HCT116 (cell line): Measurements from ENCODE around the gene TPP1. TPM values are rescaled to one million over a fixed set of nuclear protein-coding genes. Genes with fewer than 3 reads are reported as not detected.

Source experiments
- ATAC-seq: fragments of 200-7000 bp; cut with Tn5 transposase; 2 replicates; pipeline ENCODE4 v1.9.1; 2020; ENCODE audit warnings: mild to moderate bottlenecking, moderate library complexity
- BruUV-seq: library from RNA; stranded (reverse); fragments of 400-500 nt; replicated peaks from 2 replicates; lab custom pipeline; 2021; lab: Mats Ljungman, UMichigan
- CTCF ChIA-PET: fragments of 300-600 bp; sonication (Branson Sonifier 250); formaldehyde crosslinking; loops from one replicate; lab custom pipeline; 2021; ENCODE audit warnings: antibody characterized with exemption; lab: Charles Lee
- POLR2A ChIA-PET: fragments of 300-600, 350-600 bp; sonication (Branson Sonifier 250); formaldehyde crosslinking; loops from one replicate; lab custom pipeline; 2021; ENCODE audit warnings: antibody characterized with exemption; lab: Charles Lee
- RAD21 ChIA-PET, 2 experiments: fragments of 300-600 bp; sonication (Branson Sonifier 250); formaldehyde crosslinking; loops; one replicate each; lab custom pipeline; 2023; ENCODE audit warnings: low total read pairs in 2 of 2; ENCODE audit not compliant: uncharacterized antibody in 2 of 2, unreplicated experiment in 2 of 2, low non-redundant PET in 1 of 2; lab: Charles Lee
- DNase-seq: peaks from one replicate; pipeline ENCODE4 v3.0.0-alpha.2; 2010; ENCODE audit warnings: low read depth, low spot score
- H2AFZ ChIP-seq: fragments of 200-600 bp; shearing (Covaris generic), sonication (generic); 2 replicates; pipeline ENCODE4 v1.6.1; 2017; ENCODE audit warnings: low read depth, mixed run types, mixed read lengths, antibody characterized with exemption, low read length; ENCODE audit not compliant: poor library complexity, severe bottlenecking
- H3K27ac ChIP-seq: 2 replicates; pipeline ENCODE4 v1.5.1; 2012; ENCODE audit warnings: low read depth, low read length
- H3K27me3 ChIP-seq: fragments of 200-600 bp; sonication (generic); 2 replicates; pipeline ENCODE4 v1.6.1; 2016; ENCODE audit warnings: mixed run types, low read length, mixed read lengths; ENCODE audit not compliant: insufficient read depth
- H3K36me3 ChIP-seq, 2 experiments: fragments of 200-500 bp in 1 of 2; fragments of 200-600 bp in 1 of 2; sonication (Bioruptor generic) in 1 of 2; sonication (generic) in 1 of 2; 2 replicates each; pipeline versions ENCODE4 v1.5.1 to v1.6.1; 2014 to 2016; ENCODE audit warnings: low read length in 2 of 2, inconsistent platforms in 1 of 2, mixed read lengths in 1 of 2, mixed run types in 1 of 2; ENCODE audit not compliant: insufficient read depth in 2 of 2, control insufficient read depth in 1 of 2
- H3K4me1 ChIP-seq, 2 experiments: fragments of 200-600 bp in 1 of 2; sonication (generic) in 1 of 2; 2 replicates each; pipeline versions ENCODE4 v1.5.1 to v1.6.1; 2012 to 2017; ENCODE audit warnings: low read length in 2 of 2, inconsistent platforms in 1 of 2, mild to moderate bottlenecking in 1 of 2, mixed read lengths in 1 of 2, mixed run types in 1 of 2, moderate library complexity in 1 of 2; ENCODE audit not compliant: insufficient read depth in 2 of 2, control insufficient read depth in 1 of 2
- H3K4me2 ChIP-seq: fragments of 200-600 bp; sonication (generic); 2 replicates; pipeline ENCODE4 v1.6.1; 2017; ENCODE audit warnings: mixed run types, low read length, mixed read lengths
- H3K4me3 ChIP-seq, 2 experiments: fragments of 200-600 bp in 1 of 2; sonication (generic) in 1 of 2; replicated peaks in 1 of 2; 2 replicates each; pipeline ENCODE4 v1.5.1; 2011 to 2016; ENCODE audit warnings: low read length in 2 of 2, control low read depth in 1 of 2, low read depth in 1 of 2, mild to moderate bottlenecking in 1 of 2, mixed read lengths in 1 of 2, mixed run types in 1 of 2
- H3K79me2 ChIP-seq: fragments of 200-600 bp; sonication (generic); 2 replicates; pipeline ENCODE4 v1.6.1; 2017; ENCODE audit warnings: mild to moderate bottlenecking, mixed run types, low read length, moderate library complexity, mixed read lengths; ENCODE audit not compliant: insufficient read depth
- H3K9ac ChIP-seq: fragments of 200-600 bp; sonication (generic); 2 replicates; pipeline ENCODE4 v1.6.1; 2016; ENCODE audit warnings: low read length, mixed read lengths
- H3K9me2 ChIP-seq: fragments of 200-600 bp; sonication (generic), shearing (Covaris generic); 2 replicates; pipeline ENCODE4 v1.6.1; 2017; ENCODE audit warnings: mixed run types, mild to moderate bottlenecking, moderate library complexity; ENCODE audit not compliant: insufficient read depth
- H3K9me3 ChIP-seq, 2 experiments: fragments of 200-500 bp in 1 of 2; fragments of 200-600 bp in 1 of 2; sonication (Bioruptor generic) in 1 of 2; sonication (generic) in 1 of 2; 2 replicates each; pipeline ENCODE4 v1.6.1; 2014 to 2017; ENCODE audit warnings: low read length in 2 of 2, mixed read lengths in 2 of 2, inconsistent platforms in 1 of 2, low read depth in 1 of 2, mild to moderate bottlenecking in 1 of 2, mixed run types in 1 of 2, moderate library complexity in 1 of 2; ENCODE audit not compliant: control insufficient read depth in 1 of 2, insufficient read depth in 1 of 2
- H4K20me1 ChIP-seq: fragments of 200-600 bp; sonication (generic), shearing (Covaris generic); 2 replicates; pipeline ENCODE4 v1.6.1; 2017; ENCODE audit warnings: mixed run types, mild to moderate bottlenecking, moderate library complexity; ENCODE audit not compliant: insufficient read depth
- CBX3 ChIP-seq: IDR thresholded peaks from 2 replicates; pipeline ENCODE4 v1.6.1; 2012; ENCODE audit warnings: low read depth
- CEBPB ChIP-seq: IDR thresholded peaks from 2 replicates; pipeline ENCODE4 v1.6.1; 2012; ENCODE audit warnings: low read depth
- CTCF ChIP-seq, 3 experiments: fragments of 200-600 bp in 1 of 3; sonication (generic) in 1 of 3; IDR thresholded peaks in 2 of 3; conservative IDR thresholded peaks in 1 of 3; 2 replicates each; pipeline ENCODE4 v1.5.1; 2012 to 2017; ENCODE audit warnings: low read depth in 2 of 3, low read length in 2 of 3, antibody characterized with exemption in 1 of 3, borderline replicate concordance in 1 of 3, control low read depth in 1 of 3, mild to moderate bottlenecking in 1 of 3, mixed read lengths in 1 of 3, mixed run types in 1 of 3, moderate library complexity in 1 of 3; ENCODE audit not compliant: insufficient read depth in 1 of 3
- EGR1 ChIP-seq: IDR thresholded peaks from 2 replicates; pipeline ENCODE4 v1.6.1; 2012; ENCODE audit warnings: low read depth
- ELF1 ChIP-seq: IDR thresholded peaks from 2 replicates; pipeline ENCODE4 v1.6.1; 2012; ENCODE audit warnings: low read depth, borderline replicate concordance
- EZH2 ChIP-seq: fragments of 200-600 bp; sonication (generic); IDR thresholded peaks from 2 replicates; pipeline ENCODE4 v1.6.1; 2017; ENCODE audit warnings: antibody characterized with exemption, mixed run types
- EZH2phosphoT487 ChIP-seq: fragments of 200-600 bp; IDR thresholded peaks from 2 replicates; pipeline ENCODE4 v1.6.1; 2018; ENCODE audit warnings: antibody characterized with exemption, borderline replicate concordance
- FOSL1 ChIP-seq: IDR thresholded peaks from 2 replicates; pipeline ENCODE4 v1.6.1; 2012; ENCODE audit warnings: low read depth
- JUND ChIP-seq: IDR thresholded peaks from 2 replicates; pipeline ENCODE4 v1.6.1; 2012
- POLR2A ChIP-seq: IDR thresholded peaks from 2 replicates; pipeline ENCODE4 v1.7.0; 2011; ENCODE audit warnings: borderline replicate concordance; ENCODE audit not compliant: insufficient read depth, insufficient read length; ENCODE audit errors: extremely low read depth
- RAD21 ChIP-seq: IDR thresholded peaks from 2 replicates; pipeline ENCODE4 v1.6.1; 2012; ENCODE audit warnings: low read depth, mild to moderate bottlenecking
- SIN3A ChIP-seq: IDR thresholded peaks from 2 replicates; pipeline ENCODE4 v1.6.1; 2012; ENCODE audit warnings: low read depth
- SP1 ChIP-seq: IDR thresholded peaks from 2 replicates; pipeline ENCODE4 v1.6.1; 2012; ENCODE audit warnings: low read depth
- SRF ChIP-seq: IDR thresholded peaks from 2 replicates; pipeline ENCODE4 v1.6.1; 2012; ENCODE audit warnings: low read depth
- TCF7L2 ChIP-seq: IDR thresholded peaks from 2 replicates; pipeline ENCODE4 v1.7.0; 2011; ENCODE audit warnings: borderline replicate concordance, inconsistent platforms; ENCODE audit not compliant: insufficient read depth, insufficient read length; ENCODE audit errors: extremely low read depth
- YY1 ChIP-seq: IDR thresholded peaks from 2 replicates; pipeline ENCODE4 v1.6.1; 2011; ENCODE audit warnings: low read length, low read depth, moderate library complexity, mild to moderate bottlenecking; ENCODE audit not compliant: insufficient replicate concordance; ENCODE audit errors: extremely low read depth
- ZFX ChIP-seq: fragments of 450-650 bp; IDR thresholded peaks from 2 replicates; pipeline ENCODE4 v1.6.1; 2017
- ZNF274 ChIP-seq: fragments of 200-500 bp; sonication (Bioruptor generic); IDR thresholded peaks from 2 replicates; pipeline ENCODE4 v1.6.1; 2014; ENCODE audit warnings: mild to moderate bottlenecking, low read depth, low read length, inconsistent platforms
- intact Hi-C: fragments of 100-400 bp; cut with micrococcal nuclease; formaldehyde crosslinking; loops from 2 replicates; pipeline ENCODE4 v1.10.0; 2022
- total RNA-seq: library from RNA; stranded (reverse); gene quantifications from one replicate; pipeline ENCODE4 v1.2.1, GENCODE V29; 2021; ENCODE audit not compliant: unreplicated experiment
- TF ChIP-seq, protein P1 (sequence below): IDR thresholded peaks from 2 replicates; pipeline ENCODE4 v1.6.1; 2012
- TF ChIP-seq, protein P2 (sequence below): IDR thresholded peaks from 2 replicates; pipeline ENCODE4 v1.6.1; 2011; ENCODE audit warnings: mild to moderate bottlenecking, low read length, moderate library complexity; ENCODE audit not compliant: insufficient replicate concordance; ENCODE audit errors: extremely low read depth

Gene TPP1
- total RNA-seq, 1 experiment from 2014 or later = 44.7 TPM

DNA sequence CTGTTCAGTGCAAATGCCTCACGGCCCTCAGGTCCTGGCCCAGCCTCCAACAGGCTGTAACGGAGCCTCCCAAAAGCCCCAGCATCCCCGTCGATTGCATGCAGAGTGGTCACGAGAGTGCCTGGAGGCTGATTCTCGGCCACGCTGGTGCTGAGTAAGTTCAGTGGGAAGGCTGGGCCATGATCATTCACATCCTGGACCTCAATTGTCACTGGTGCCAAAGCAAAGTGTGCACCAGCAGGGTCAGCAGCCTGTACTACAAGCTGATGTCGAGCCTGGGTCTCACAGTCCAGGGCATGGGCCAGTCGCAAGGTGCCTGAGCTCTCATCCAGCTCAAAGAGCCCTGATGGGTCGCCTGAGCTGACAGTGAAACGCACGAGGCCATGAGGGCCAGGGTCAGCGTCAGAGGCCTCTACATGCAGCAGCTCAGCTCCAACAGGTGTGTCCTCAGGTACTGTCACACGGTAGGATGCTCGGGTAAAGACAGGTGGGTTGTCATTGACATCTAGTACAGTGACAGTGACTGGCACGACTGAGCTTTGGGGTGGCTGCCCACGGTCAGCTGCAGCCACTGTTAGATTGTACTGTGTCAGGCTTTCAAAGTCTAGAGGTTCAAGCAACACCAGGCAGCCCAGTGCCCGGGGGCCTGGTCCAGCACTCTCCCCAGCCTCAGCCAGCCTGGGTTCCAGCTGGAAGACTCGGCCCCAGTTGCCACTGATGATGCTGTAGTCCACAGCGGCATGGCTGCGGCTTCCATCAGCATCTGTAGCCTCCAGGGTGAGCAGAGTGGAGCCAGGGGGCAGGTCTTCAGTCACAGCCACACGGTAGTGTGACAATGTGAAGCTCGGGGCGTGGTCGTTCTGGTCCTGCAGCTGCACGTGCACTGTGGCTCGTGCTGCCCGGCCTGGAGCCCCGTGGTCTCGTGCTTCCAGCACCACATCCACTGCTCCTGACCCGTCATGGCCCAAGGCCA is 4.5 kb upstream of the TPP1 start:
- POLR2A ChIA-PET = no interaction called here
- intact Hi-C loops = no loop called here
- DNase-seq (no peak), ATAC-seq (no peak)
- Histone ChIP-seq H3K79me2 (peaks cover 4% of the 10 kb centered on the region; the same call in 1 of the 2 replicates), H3K9ac (no peak overlapping the region), H3K36me3 (no peaks in the 10 kb centered on the region), H3K27me3 (no peaks in the 10 kb centered on the region), H3K27ac (no peak overlapping the region), H3K4me3 (no peak overlapping the region), H3K9me2 (no peaks in the 10 kb centered on the region), H3K4me1 (peaks cover 0 to 8% of the 10 kb centered on the region in 2 experiments; a peak in 1 of 4 replicates), H2AFZ (no peak overlapping the region), H4K20me1 (no peaks in the 10 kb centered on the region), H3K9me3 (no peaks in the 10 kb centered on the region), H3K4me2 (no peak overlapping the region)
- no TSS peak for BruUV-seq
- no peak for TF ChIP-seq CBX3
- TF ChIP-seq FOSL1 = no peak
- no peak for TF ChIP-seq ZFX
- no peak for TF ChIP-seq JUND
- TF ChIP-seq, protein P1, sequence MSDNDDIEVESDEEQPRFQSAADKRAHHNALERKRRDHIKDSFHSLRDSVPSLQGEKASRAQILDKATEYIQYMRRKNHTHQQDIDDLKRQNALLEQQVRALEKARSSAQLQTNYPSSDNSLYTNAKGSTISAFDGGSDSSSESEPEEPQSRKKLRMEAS = no peak
- TF ChIP-seq EZH2 = no peak
- TF ChIP-seq CEBPB = no peak
- no peak for TF ChIP-seq EZH2phosphoT487
- TF ChIP-seq RAD21 = no peak
- TF ChIP-seq TCF7L2 = no peak
- TF ChIP-seq CTCF (IDR thresholded peaks at IDR 0.05 in 2 of 3, conservative IDR thresholded peaks at IDR 0.05 in 1 of 3; ENCODE audit: borderline replicate concordance in 1 of 3, insufficient read depth in 1 of 3, low read depth in 2 of 3, low read length in 2 of 3) = no peak
- no peak for TF ChIP-seq POLR2A
- TF ChIP-seq SRF = no peak
- no peak for TF ChIP-seq SIN3A
- TF ChIP-seq SP1 = no peak
- no peak for TF ChIP-seq ELF1
- no peak for TF ChIP-seq EGR1
- TF ChIP-seq, protein P2, sequence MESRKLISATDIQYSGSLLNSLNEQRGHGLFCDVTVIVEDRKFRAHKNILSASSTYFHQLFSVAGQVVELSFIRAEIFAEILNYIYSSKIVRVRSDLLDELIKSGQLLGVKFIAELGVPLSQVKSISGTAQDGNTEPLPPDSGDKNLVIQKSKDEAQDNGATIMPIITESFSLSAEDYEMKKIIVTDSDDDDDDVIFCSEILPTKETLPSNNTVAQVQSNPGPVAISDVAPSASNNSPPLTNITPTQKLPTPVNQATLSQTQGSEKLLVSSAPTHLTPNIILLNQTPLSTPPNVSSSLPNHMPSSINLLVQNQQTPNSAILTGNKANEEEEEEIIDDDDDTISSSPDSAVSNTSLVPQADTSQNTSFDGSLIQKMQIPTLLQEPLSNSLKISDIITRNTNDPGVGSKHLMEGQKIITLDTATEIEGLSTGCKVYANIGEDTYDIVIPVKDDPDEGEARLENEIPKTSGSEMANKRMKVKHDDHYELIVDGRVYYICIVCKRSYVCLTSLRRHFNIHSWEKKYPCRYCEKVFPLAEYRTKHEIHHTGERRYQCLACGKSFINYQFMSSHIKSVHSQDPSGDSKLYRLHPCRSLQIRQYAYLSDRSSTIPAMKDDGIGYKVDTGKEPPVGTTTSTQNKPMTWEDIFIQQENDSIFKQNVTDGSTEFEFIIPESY = no peak
- no peak for TF ChIP-seq YY1
- no peak for TF ChIP-seq ZNF274
- CTCF ChIA-PET = no interaction called here
- RAD21 ChIA-PET = no interaction called here
